Stimulated activated naive CD8-positive, alpha-beta T cell treated with anti-CD3 and anti-CD28 coated beads, Interleukin-15, amount 100 ng/mL, for 72 hours (primary cell): ENCODE data around the gene MBTD1.
"Not testable (repeated sequence)": the region's sequence is repeated elsewhere in the genome, so short reads cannot be mapped to it uniquely, and the experiment has no call there.

Experiments used
- ATAC-seq: fragments of 150-1000 bp; cut with Tn5 transposase; 2 replicates; pipeline ENCODE4 v1.10.0; 2021; ENCODE audit warnings: mild to moderate bottlenecking, moderate library complexity
- DNase-seq, 2 donors: peaks; one replicate each; pipeline ENCODE4 v3.0.0; 2021 to 2022
- H3K27ac Mint-ChIP-seq, 2 donors: one replicate each; pipeline ENCODE4 v1.8.0; 2022; ENCODE audit warnings: mild to moderate bottlenecking in 2 of 2, mixed read lengths in 2 of 2, moderate library complexity in 2 of 2
- H3K27me3 Mint-ChIP-seq: one replicate; pipeline ENCODE4 v1.8.0; 2022; ENCODE audit warnings: mixed read lengths
- H3K4me1 Mint-ChIP-seq: one replicate; pipeline ENCODE4 v1.8.0; 2022; ENCODE audit warnings: mild to moderate bottlenecking, mixed read lengths
- H3K4me3 Mint-ChIP-seq, 2 donors: one replicate each; pipeline ENCODE4 v1.8.0; 2022; ENCODE audit warnings: mild to moderate bottlenecking in 2 of 2, mixed read lengths in 2 of 2, moderate library complexity in 1 of 2
- H3K9me3 Mint-ChIP-seq, 2 donors: one replicate each; pipeline ENCODE4 v1.8.0; 2022; ENCODE audit warnings: mixed read lengths in 2 of 2

The MBTD1 gene

DNA sequence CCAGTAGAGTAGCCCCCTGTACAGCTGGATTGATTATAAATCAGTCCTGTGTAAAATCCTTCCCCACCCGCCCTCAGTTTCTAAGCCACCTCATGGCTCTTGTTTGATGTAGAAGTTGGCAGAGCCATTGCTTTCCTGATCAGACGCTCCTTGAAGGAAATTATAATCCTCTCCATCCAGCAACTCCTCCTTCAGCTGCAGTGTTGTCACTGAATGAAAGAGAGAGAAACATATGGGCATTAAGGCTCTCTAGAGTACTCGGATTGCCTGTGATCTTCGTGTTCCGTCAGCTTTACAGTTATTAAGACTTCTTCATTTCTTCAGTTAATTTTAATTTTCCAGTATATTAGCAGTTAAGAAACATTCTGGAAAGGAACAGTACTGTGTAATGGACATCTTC is 79.4 kb downstream of the MBTD1 start:
- no peak for ATAC-seq
- no peaks in the 10 kb centered on the region for H3K27me3 Mint-ChIP-seq
- no peak overlapping the region for H3K27ac Mint-ChIP-seq
- DNase-seq: no peak
- H3K4me3 Mint-ChIP-seq: no peak overlapping the region
- no peaks in the 10 kb centered on the region for H3K4me1 Mint-ChIP-seq
- H3K9me3 Mint-ChIP-seq: no peaks in the 10 kb centered on the region

- H3K9me3 Mint-ChIP-seq, H3K27ac Mint-ChIP-seq, ATAC-seq, DNase-seq, H3K4me3 Mint-ChIP-seq, H3K27me3 Mint-ChIP-seq: not testable (repeated sequence)
- peaks cover 25% of the 10 kb centered on the region for H3K4me1 Mint-ChIP-seq
Measured at GRCh38 chr17:51172030-51172429, 87.8 kb downstream of the MBTD1 start.

- no peaks in the 10 kb centered on the region for H3K27me3 Mint-ChIP-seq
- DNase-seq: no peak
- no peaks in the 10 kb centered on the region for H3K9me3 Mint-ChIP-seq
- ATAC-seq: no peak
- H3K4me1 Mint-ChIP-seq: peaks cover 30% of the 10 kb centered on the region
- no peak overlapping the region for H3K4me3 Mint-ChIP-seq
- H3K27ac Mint-ChIP-seq: no peak overlapping the region
Measured at GRCh38 chr17:51170736-51171135, 89.1 kb downstream of the MBTD1 start.

GRCh38 chr17:51169340-51169739 is 90.5 kb downstream of the MBTD1 start:
- DNase-seq: no peak
- no peak for ATAC-seq
- Mint-ChIP-seq H3K4me1 (peaks cover 43% of the 10 kb centered on the region), H3K4me3 (no peak overlapping the region), H3K27me3 (no peaks in the 10 kb centered on the region), H3K9me3 (no peaks in the 10 kb centered on the region), H3K27ac (peak overlapping the region in 1 of 2 donors; percentile 45)

GRCh38 chr17:51166987-51167931 is 92.6 kb downstream of the MBTD1 start:
- Mint-ChIP-seq H3K9me3 (no peaks in the 10 kb centered on the region), H3K27ac (peak overlapping the region; percentile 96 to 98), H3K4me3 (peak overlapping the region; percentile 90 to 94), H3K27me3 (no peaks in the 10 kb centered on the region), H3K4me1 (peaks cover 43% of the 10 kb centered on the region)
- DNase-seq: peak; percentile 77 to 81
- ATAC-seq: peak; percentile 72

GRCh38 chr17:51166198-51166986 is 93.5 kb downstream of the MBTD1 start, which contains the start of gene NME2:
Gene NME2 (plus strand): TSS chr17:51166411. CDS start chr17:51166831, 420 bp downstream.
- Mint-ChIP-seq H3K9me3 (no peaks in the 10 kb centered on the region), H3K27me3 (no peaks in the 10 kb centered on the region), H3K4me3 (peak within 1 kb of the TSS; percentile 90 to 94), H3K27ac (peak within 1 kb of the TSS; percentile 96 to 98), H3K4me1 (peaks cover 43% of the 10 kb centered on the region)
- ATAC-seq (peak; percentile 84), DNase-seq (peak; percentile 71)

- Mint-ChIP-seq H3K4me1 (peaks cover 43% of the 10 kb centered on the region), H3K27ac (peak overlapping the region; percentile 96), H3K27me3 (no peaks in the 10 kb centered on the region), H3K9me3 (no peaks in the 10 kb centered on the region), H3K4me3 (peak overlapping the region; percentile 88 to 91)
- DNase-seq (peak in 1 of 2 donors; percentile 20), ATAC-seq (peak; percentile 56)
Measured at GRCh38 chr17:51165680-51166197, 94.1 kb downstream of the MBTD1 start.

DNA sequence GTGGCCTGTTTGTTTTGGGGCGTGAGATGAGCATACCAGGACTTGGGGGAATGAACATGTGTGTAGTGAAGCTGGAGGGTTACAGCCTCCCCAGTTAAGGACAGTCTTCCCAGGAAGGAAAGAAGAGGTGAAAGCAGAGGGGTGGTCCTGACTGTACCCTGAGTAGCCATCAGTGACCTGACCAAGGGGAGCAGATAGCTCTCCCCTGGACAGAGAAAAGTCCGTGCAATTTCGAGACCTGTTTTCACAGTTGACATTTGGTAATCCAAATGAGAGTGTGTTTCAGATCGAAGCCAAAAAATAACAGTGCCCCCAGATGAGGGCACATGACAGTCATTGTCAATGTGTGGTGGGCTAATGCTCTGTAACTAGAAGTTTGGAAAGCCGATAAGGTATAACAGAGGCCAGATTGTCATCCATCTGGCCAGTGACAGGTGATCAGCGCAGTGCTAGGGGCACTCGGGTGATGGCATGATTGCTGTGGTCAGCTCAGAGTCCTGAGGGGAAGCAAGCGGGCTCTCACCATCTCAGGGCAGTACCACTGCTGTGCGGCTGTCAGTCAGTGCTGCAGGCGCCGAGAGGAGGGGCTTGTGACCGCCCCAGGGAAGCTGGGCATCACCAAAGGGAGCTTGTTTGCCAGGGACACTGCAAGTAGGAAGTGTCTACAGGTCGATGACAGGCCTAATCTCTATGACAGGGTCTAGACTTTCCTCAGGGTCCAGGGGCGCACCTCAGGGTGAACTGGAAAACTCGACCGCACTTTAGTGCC is 94.8 kb downstream of the MBTD1 start:
- Mint-ChIP-seq H3K27ac (peak overlapping the region; percentile 96), H3K4me1 (peaks cover 43% of the 10 kb centered on the region)

GRCh38 chr17:51161541-51161940 is 98.3 kb downstream of the MBTD1 start:
- Mint-ChIP-seq H3K4me1 (peaks cover 35% of the 10 kb centered on the region), H3K9me3 (no peaks in the 10 kb centered on the region), H3K27ac (no peak overlapping the region), H3K27me3 (no peaks in the 10 kb centered on the region), H3K4me3 (no peak overlapping the region)
- DNase-seq (no peak), ATAC-seq (no peak)

More for the DNA sequence above, 94.8 kb downstream of the MBTD1 start:
- H3K27me3 Mint-ChIP-seq: no peaks in the 10 kb centered on the region
- no peak for DNase-seq
- H3K9me3 Mint-ChIP-seq: no peaks in the 10 kb centered on the region
- ATAC-seq: peak; percentile 1
- H3K4me3 Mint-ChIP-seq: peak overlapping the region; percentile 88 to 91

DNA sequence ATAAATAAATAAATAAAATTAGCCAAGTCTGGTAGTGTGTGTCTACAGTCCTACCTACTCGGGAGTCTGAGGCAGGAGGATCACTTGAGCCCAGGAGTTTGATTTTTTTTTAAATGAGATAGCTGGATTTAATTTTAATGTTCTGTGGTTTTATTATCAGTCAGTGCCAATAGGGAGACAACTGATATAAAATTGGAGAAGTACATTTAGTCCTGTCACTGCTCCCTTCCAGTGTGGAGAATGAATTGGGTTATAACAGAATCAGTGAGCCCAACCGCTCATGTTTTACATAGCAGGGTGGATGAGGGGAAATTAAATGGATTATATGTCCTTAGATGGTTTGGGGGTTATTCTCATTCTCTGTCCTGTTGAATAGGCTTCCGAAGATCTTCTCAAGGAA is 100.2 kb downstream of the MBTD1 start:
- Mint-ChIP-seq H3K27me3 (no peaks in the 10 kb centered on the region), H3K9me3 (no peaks in the 10 kb centered on the region), H3K4me1 (peaks cover 36% of the 10 kb centered on the region), H3K27ac (no peak overlapping the region), H3K4me3 (no peak overlapping the region)
- ATAC-seq (no peak), DNase-seq (no peak)

DNA sequence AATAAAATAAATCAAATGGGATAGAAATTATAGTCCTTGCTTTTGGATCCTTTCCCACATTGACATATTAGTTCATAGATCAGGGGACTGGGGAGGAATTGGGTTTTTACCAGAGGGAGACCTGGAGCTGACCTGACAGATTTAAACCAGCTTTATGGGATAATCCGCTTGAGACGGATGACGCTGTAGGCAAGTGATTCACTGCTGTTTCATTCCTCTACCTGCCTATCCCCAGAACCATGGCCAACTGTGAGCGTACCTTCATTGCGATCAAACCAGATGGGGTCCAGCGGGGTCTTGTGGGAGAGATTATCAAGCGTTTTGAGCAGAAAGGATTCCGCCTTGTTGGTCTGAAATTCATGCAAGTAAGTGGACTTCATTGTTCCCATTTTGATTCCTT is 104.4 kb downstream of the MBTD1 start:
- peak overlapping the region in 1 of 2 donors; percentile 58 for H3K4me3 Mint-ChIP-seq
- no peaks in the 10 kb centered on the region for H3K9me3 Mint-ChIP-seq
- H3K27ac Mint-ChIP-seq: peak overlapping the region; percentile 27 to 37
- H3K4me1 Mint-ChIP-seq: peaks cover 35% of the 10 kb centered on the region
- no peak for ATAC-seq
- DNase-seq: no peak
- H3K27me3 Mint-ChIP-seq: no peaks in the 10 kb centered on the region

DNA sequence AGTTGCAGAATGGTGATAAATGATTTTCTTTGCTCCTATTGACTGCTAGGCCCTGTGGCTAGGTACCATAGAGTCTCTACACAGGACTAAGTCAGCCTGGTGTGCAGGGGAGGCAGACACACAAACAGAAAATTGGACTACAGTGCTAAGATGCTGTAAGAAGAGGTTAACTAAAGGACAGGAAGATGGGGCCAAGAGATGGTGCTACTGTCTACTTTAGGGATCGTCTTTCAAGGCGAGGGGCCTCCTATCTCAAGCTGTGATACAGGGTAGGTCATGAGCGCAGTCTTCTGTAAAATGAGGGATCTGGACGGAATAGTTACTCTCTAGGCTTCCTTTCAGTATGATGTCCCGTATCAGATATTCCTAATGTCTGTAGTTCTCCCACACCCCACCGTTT is 105.7 kb downstream of the MBTD1 start:
- H3K4me1 Mint-ChIP-seq: peaks cover 34% of the 10 kb centered on the region
- no peak for DNase-seq
- no peak overlapping the region for H3K27ac Mint-ChIP-seq
- H3K9me3 Mint-ChIP-seq: no peaks in the 10 kb centered on the region
- no peak overlapping the region for H3K4me3 Mint-ChIP-seq
- no peak for ATAC-seq
- H3K27me3 Mint-ChIP-seq: no peaks in the 10 kb centered on the region

DNA sequence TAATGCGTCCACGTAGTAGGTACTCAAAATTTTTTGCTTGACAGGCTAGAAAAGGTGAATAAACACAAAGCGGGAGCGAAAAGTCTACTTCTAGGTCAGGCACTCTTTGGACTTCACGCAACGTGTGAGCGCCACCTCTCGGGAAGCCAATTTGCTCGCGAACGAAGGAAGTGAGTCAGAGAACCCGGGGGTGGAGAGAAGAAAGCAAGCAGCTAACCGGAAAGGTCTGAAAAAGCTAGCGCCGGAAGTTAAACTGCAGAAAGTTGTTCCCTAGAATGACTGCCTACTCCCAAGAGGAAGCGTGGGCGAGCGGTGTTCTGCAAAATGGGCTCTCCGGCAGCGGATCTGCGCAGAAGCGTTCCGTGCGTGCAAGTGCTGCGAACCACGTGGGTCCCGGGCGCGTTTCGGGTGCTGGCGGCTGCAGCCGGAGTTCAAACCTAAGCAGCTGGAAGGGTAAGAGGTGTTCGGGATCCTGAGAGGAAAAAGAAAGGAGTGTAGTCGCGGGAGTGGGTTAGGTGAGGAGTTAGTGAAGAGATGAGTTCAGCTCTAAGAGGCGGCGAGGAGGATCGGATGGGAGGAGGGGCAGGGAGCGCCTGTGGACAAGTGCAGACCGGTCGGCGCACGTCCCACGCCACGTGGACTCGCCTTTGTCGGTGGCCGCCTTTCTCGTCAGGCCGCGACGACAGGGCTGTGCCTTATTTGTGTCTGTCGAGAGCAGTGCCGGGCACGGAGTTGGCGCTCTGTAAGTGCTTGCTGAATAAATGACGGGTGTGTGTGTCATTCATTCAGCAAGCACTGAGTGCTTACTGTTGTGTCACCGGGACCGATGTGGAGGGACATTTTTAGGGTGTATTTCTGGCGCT is 106.4 kb downstream of the MBTD1 start, which contains the start of gene NME1:
NME1 (plus strand) TSS at position 350 of the 863 bp plus-strand sequence. CDS start 2,096 bp downstream, outside the sequence.
- no peaks in the 10 kb centered on the region for H3K27me3 Mint-ChIP-seq

DNA sequence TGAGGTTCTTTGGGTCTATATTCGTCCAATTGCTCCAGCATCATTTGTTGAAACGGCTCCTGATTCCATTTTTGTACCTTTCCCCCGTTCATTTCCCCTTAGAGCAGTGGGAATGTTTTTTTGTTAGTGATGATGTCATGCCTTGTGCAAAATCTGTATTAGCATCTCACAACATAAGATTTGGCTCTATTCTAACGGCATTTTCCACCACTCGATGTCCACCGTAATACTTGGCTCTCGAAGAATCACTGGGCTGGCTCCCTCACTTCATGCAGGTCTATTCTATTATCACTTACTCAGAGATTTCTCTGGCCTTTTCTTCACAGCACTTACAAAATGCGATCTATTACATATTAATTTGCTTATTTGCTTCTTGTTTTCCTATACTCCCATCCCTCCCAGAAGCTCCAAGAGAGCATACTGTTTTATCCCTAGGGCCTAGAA is 107.1 kb downstream of the MBTD1 start:
- H3K9me3 Mint-ChIP-seq: no peaks in the 10 kb centered on the region
- H3K4me3 Mint-ChIP-seq: no peak overlapping the region
- ATAC-seq (peak; percentile 1), DNase-seq (no peak)
- H3K4me1 Mint-ChIP-seq: peaks cover 32% of the 10 kb centered on the region
- no peaks in the 10 kb centered on the region for H3K27me3 Mint-ChIP-seq
- no peak overlapping the region for H3K27ac Mint-ChIP-seq

More for the DNA sequence above, 106.4 kb downstream of the MBTD1 start, which contains the start of gene NME1:
- DNase-seq (peak; percentile 99), ATAC-seq (peak; percentile 93)
- no peaks in the 10 kb centered on the region for H3K9me3 Mint-ChIP-seq
- no peak within 1 kb of the TSS for H3K27ac Mint-ChIP-seq
- no peak within 1 kb of the TSS for H3K4me3 Mint-ChIP-seq
- H3K4me1 Mint-ChIP-seq: peaks cover 29% of the 10 kb centered on the region
